Glomerular endothelial cell (primary cell): ENCODE results near the gene SLCO2B1. TPM values are rescaled to one million over a fixed set of nuclear protein-coding genes. Genes with fewer than 3 reads are reported as not detected.

Experiments
- DNase-seq: peaks from one replicate; pipeline ENCODE4 v3.0.0-alpha.2; 2011; ENCODE audit warnings: low read depth, low spot score; ENCODE audit errors: extremely low read depth
- total RNA-seq: library from RNA; depleted of rRNA; stranded (reverse); fragments of >200 nt; gene quantifications from 2 replicates; pipeline ENCODE4 v1.2.3, GENCODE V29; 2015

SLCO2B1 gene
- total RNA-seq, 1 donor from 2014 or later, result 5.4 TPM

- DNase-seq, result peak; percentile 45
Measured at GRCh38 chr11:75214411-75214821, 63.5 kb downstream of the SLCO2B1 start.

- no peak for DNase-seq
Measured at GRCh38 chr11:75214843-75215242, 63.9 kb downstream of the SLCO2B1 start.

GRCh38 chr11:75219869-75220268 lies 69.0 kb downstream of the SLCO2B1 start:
- no peak for DNase-seq

GRCh38 chr11:75223954-75224643 lies 73.2 kb downstream of the SLCO2B1 start:
- no peak for DNase-seq

- no peak for DNase-seq
Measured at GRCh38 chr11:75225794-75226193, 74.9 kb downstream of the SLCO2B1 start.

GRCh38 chr11:75229466-75229865 lies 78.6 kb downstream of the SLCO2B1 start:
- no peak for DNase-seq

GRCh38 chr11:75230621-75231020 lies 79.7 kb downstream of the SLCO2B1 start:
- DNase-seq, result no peak

GRCh38 chr11:75233754-75234172 lies 82.9 kb downstream of the SLCO2B1 start:
- DNase-seq, result peak; percentile 22

GRCh38 chr11:75236062-75236461 lies 85.2 kb downstream of the SLCO2B1 start:
- no peak for DNase-seq

- no peak for DNase-seq
Measured at GRCh38 chr11:75237050-75237449, 86.1 kb downstream of the SLCO2B1 start.

GRCh38 chr11:75238595-75239440 lies 87.9 kb downstream of the SLCO2B1 start:
- DNase-seq, result no peak

- no peak for DNase-seq
Measured at GRCh38 chr11:75239531-75240290, 88.8 kb downstream of the SLCO2B1 start.

GRCh38 chr11:75240311-75241035 lies 89.6 kb downstream of the SLCO2B1 start, which contains the start of gene TPBGL:
Gene TPBGL (plus strand): TSS chr11:75240774. CDS start chr11:75241050, 276 bp downstream.
- no peak for DNase-seq

GRCh38 chr11:75241036-75241905 lies 90.4 kb downstream of the SLCO2B1 start:
- DNase-seq, result no peak

GRCh38 chr11:75241906-75242644 lies 91.2 kb downstream of the SLCO2B1 start:
- no peak for DNase-seq

GRCh38 chr11:75242722-75243600 lies 92.1 kb downstream of the SLCO2B1 start:
- no peak for DNase-seq

- DNase-seq, result no peak
Measured at GRCh38 chr11:75244052-75244814, 93.3 kb downstream of the SLCO2B1 start.
